C4-2B (cell line): ENCODE measurements around the gene TSPAN31.

ENCODE experiments used
- H3K27ac ChIP-seq: fragments of 450-650 bp; 2 replicates; pipeline ENCODE4 v1.5.1; 2017
- CTCF ChIP-seq: fragments of 450-650 bp; conservative IDR thresholded peaks from 2 replicates; pipeline ENCODE4 v1.5.1; 2017; ENCODE audit warnings: mild to moderate bottlenecking
- ZFX ChIP-seq: fragments of 450-650 bp; IDR thresholded peaks from 2 replicates; pipeline ENCODE4 v1.6.1; 2017

TSPAN31 gene

GRCh38 chr12:57739387-57739786 is 5.5 kb upstream of the TSPAN31 start:
- H3K27ac ChIP-seq, result no peak overlapping the region
- TF ChIP-seq ZFX (no peak), CTCF (no peak)

GRCh38 chr12:57739914-57740538 is 4.8 kb upstream of the TSPAN31 start:
- no peak overlapping the region for H3K27ac ChIP-seq
- TF ChIP-seq CTCF (no peak), ZFX (no peak)

DNA sequence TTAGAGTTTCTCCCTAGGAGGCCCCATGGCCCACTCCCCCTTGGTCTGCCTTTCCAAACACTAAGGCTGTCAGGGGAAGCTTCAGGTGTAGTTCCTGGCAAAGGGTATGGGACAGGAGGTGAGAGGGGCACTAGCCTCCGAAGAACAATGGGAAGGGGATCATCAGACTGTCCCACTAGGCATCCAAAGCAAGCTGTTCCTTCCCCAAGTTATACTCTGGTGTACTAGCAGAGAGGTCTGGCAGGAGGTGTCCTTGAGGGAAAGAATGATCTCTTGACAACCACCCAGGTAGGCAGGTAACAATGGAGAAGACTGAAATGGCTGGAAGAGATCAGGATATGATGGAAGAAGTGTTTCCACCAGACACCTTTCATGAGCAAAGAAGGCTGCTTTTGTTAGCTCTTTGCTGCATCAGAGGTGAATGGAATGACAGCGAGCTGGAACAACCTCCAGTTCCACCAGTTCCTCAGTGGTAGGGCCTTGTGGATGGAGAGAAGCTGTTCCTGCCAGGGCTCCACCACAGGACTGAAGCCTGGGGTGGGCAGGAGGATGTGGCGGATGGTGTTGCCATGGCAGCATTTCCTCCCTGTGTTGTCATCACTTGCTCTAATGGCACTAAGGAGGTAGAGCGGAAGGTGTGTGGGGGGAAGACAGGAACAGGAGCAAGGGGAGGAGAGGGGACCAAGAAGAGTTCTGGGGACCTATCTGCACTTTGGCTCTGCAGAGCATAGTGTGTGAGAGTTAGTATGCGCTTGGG is 4.0 kb upstream of the TSPAN31 start:
- no peak for TF ChIP-seq ZFX
- TF ChIP-seq CTCF, result no peak
- H3K27ac ChIP-seq, result no peak overlapping the region

- TF ChIP-seq ZFX (no peak), CTCF (no peak)
- H3K27ac ChIP-seq, result no peak overlapping the region
These were observed 3.4 kb upstream of the TSPAN31 start for GRCh38 chr12:57741413-57741789.

DNA sequence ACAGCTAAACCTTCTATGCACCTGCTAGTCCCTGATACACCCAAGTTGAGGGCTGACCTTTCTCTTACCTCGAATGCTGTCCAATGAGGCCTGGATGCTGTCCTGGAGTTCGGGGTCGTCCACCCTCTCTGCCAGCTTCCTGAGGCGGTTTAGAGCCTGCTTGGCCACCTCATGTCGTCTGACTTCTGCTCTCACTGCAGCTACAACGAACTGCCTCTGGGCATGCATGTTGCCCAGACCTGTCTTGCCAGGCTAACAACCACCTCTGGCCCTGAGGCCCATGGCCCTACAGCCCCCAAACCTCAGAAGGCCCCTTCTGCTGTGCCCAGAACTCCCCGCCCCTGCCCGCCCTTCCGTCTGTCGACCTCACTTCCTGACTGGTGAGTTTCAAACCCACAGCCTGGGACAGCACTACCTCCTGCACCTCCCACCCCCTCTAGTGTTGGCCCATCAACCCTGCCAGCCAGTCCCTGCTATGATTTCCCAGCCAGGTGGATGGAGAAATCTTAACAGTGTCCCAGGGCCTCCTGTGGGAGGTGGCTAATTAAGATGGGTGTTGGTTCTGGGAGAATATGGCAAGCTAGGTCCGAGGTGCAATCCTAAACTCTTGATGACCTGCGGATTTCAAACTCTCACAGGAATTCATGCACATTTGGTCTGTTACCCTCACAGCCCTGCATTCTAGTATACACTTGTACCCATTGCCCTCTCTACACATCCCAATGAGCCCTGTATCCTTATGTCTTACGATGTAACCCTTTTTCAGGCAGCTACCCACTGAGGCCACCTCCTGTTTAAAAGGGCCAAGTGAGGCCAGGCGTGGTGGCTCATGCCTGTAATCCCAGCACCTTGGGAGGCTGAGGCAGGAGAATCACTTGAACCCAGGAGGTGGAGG is 2.7 kb upstream of the TSPAN31 start:
- H3K27ac ChIP-seq, result no peak overlapping the region
- TF ChIP-seq CTCF, result no peak
- TF ChIP-seq ZFX, result no peak

- TF ChIP-seq ZFX (no peak), CTCF (no peak)
- no peak overlapping the region for H3K27ac ChIP-seq
These were observed 1.1 kb upstream of the TSPAN31 start for GRCh38 chr12:57743769-57744168.
